GM18868 (cell line): ENCODE measurements around the gene KMT5C.

Experiments
- ATAC-seq: cut with Tn5 transposase; IDR thresholded peaks from one replicate; pipeline ENCODE4 v1.9.1; 2021; ENCODE audit warnings: mild to moderate bottlenecking, moderate library complexity; ENCODE audit not compliant: unreplicated experiment

Gene KMT5C

DNA sequence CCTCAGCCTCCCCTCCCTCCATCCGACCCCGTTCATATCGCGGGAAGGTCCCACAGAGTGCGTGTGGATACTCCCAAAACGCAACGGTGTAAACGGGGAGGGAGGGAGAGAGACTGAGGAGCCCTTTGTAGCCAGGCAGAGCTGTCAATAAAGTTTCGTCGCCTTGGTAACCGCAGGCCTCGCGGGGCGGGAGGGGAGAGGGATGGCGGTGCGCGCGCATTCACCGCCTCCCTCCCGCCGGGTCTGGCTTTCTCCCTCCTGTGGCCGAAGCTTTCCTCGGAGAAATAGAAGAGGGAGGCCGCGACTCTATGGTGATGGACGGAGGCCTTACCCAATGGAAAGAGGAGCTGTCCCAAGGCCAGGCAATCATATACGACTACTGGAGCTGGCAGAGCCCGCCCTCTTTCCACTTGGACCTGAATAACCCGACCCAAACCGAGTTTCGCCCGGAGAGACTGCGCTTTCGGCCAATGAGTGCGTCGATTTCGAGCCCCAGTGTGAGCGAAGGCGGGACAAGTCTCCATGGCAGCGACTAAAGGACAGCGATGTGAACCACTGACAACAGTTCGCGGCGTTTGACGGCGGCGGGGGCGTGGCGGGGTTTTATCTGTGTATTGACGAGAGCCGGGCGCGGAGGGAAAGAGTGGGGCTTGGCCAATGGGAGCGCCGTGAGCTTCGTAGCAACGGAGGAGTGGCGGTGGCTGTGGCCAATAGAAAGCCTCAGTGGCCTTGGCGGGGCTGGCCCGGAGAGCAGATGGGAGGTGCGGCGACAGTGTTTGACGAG, at the start of gene KMT5C:
Gene KMT5C (plus strand): TSS at position 772 of the 784 bp plus-strand sequence. CDS start 2,061 bp downstream, outside the sequence.
- peak; percentile 83 for ATAC-seq

DNA sequence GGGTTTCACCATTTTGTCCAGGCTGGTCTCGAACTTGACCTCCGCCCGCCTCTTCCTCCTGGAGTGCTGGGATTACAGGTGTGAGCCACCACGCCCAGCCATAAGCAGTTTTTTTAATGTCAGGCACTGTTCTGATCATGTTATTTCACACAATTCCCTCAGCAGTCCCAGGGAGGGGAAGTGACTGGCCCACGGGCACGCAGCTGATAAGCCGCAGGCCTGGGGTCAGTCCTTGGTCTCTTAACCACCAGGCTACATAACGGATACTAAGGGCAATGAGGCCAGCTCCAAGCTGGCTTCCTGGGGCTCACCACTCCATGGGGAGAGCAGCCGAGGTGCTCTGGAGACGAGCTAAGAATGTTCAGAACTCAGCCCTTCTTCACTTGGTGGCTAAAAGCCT, 42.4 kb upstream of the KMT5C start:
- ATAC-seq: no peak

DNA sequence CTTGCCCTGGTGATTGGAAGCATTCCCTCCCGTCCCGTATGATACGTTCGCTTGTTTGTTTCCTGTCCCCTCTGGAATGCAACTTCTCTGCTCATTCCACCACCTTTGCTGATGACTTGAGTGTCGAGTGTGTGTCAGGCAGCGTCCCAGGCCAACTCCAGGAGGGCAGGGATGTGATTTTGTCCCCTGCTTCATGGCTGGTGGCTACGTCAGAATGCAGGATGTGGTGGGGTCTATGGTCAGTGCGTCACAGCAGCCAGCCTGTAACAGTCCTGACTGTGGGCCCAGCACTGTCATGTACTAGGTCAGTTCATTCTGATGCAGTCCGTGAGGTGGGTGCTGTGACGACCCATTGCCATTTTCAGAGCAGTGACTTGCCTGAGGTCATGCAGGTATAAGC, 39.7 kb upstream of the KMT5C start:
- no peak for ATAC-seq

DNA sequence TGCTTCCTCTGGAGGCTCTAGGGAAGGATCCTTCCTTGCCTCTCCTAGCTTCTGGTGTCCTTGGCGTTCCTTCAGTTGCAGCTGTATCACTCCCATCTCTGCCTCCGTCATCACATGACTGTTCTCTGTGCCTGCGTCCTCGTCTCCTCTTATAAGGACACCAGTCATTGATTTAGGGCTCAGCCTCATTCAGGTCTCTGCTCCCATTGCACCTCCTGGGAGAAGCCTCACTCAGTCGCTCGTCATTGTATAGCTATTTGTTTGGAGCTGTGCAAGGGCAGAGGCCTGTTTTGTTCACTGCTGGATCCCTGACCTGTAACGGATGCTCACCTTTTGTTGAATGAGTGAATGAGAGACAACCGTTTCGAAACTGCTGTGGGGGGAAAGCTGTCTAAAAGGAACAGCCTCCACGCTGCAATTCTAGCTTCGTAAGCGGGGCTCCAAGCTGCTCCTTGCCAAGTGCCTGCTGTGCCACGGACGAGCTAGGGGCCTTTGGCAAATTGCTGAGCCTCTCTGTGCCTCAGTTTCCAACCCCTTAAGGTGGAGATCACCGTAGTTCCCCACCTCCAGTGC, 38.7 kb upstream of the KMT5C start:
- no peak for ATAC-seq

DNA sequence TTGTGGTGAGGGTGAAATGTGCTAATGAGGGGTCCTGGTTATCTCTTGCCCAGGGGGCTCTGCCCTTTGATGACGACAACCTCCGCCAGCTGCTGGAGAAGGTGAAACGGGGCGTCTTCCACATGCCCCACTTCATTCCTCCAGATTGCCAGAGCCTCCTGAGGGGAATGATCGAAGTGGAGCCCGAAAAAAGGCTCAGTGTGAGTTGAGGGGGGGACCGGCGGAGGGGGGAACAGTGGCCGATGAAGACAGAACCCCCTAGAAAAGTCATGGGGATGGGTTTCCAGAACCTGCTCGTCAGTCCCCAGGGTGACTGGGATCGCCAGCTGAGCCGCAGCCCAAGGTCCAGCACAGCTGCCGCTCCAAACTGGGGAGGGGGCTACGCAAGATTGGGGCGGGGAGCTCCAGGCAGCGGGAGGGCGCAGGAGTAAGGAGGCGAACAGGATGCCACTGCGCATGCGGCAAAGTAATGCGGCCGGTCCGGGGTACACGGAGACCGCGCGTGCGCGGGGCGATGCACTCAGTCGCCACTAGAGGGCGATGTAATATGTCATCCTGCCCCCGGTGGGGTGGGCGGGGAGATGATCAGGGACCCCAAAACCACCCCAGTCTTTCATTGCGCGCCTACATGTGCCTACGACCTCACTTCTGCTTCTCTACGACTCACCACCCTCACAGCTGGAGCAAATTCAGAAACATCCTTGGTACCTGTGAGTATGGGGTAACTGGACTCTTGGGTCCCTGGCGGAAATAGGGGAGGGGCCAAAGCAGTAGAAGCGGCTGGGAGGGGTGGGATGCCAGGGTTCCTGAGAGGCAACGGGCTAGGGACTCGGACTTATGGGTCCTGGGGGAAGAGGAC, 38.0 kb upstream of the KMT5C start:
- ATAC-seq: peak; percentile 71

DNA sequence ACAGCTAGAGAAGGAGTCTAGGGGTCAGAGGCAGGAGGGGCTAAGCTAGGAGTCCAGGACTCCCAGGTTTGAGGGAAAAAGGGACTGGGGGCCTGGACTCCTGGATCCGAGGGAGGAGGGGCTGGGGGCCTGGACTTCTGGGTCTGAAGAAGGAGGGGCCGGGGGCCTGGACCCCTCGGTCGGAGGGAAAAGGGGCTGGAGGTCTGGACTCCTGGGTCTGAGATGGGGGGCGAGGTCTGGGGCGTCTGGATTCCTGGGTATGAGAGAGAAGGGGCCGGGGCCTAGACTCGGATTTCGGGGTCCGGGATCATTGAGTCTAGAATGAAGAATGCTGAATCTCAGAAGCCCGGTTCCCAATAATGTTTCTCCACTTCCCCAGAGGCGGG, 37.4 kb upstream of the KMT5C start:
- no peak for ATAC-seq

DNA sequence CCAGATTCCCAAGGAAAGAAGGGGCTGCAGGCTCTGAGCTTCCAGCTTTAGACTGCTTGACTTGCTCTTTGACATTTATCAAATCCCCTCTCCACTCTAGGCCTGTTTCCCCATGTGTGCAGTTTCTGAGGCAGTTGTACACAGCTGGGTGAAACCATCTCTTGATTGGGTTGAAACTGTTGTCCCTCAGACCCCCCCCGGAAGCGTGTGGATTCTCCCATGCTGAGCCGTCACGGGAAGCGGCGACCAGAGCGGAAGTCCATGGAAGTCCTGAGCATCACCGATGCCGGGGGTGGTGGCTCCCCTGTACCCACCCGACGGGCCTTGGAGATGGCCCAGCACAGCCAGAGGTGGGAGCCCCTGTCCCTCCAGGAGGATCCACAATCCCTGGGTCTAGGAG, 36.2 kb upstream of the KMT5C start:
- ATAC-seq: no peak

DNA sequence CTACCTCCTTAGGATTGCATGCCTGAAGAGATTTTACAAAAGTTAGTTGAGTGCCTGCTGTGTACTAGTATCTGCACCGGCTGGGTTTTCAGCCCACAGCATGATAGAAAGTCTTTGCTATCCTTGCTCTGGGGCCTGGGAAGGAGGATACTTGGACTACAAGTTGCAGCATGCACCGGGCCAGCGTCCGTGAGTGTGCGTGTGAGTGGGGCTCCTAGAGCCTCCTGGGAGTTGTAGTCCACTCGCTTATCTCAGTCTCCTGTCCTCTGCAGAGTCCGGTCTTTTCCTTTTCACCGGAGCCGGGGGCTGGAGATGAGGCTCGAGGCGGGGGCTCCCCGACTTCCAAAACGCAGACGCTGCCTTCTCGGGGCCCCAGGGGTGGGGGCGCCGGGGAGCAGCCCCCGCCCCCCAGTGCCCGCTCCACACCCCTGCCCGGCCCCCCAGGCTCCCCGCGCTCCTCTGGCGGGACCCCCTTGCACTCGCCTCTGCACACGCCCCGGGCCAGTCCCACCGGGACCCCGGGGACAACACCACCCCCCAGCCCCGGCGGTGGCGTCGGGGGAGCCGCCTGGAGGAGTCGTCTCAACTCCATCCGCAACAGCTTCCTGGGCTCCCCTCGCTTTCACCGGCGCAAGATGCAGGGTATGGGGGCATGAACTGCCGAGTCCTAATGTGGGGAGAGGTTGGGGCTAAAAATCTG, 35.2 kb upstream of the KMT5C start:
- ATAC-seq: no peak

DNA sequence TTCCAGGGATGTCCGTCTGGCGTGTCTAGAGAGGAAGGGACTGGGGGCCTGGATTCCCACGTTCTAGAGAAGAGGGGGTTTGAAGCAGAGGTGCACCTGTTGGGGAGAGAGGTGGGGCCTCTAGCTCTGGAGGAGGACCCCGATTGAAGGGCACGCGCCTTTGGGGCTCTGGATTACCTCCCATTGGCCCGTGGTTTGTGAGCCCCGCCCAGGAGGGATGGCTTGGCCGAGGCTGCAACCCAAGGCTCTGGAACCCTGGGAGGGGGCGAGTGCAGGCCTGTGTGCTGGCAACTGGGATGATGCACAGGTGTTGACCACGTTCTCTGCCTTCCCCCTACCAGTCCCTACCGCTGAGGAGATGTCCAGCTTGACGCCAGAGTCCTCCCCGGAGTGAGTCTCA, 34.7 kb upstream of the KMT5C start:
- no peak for ATAC-seq

DNA sequence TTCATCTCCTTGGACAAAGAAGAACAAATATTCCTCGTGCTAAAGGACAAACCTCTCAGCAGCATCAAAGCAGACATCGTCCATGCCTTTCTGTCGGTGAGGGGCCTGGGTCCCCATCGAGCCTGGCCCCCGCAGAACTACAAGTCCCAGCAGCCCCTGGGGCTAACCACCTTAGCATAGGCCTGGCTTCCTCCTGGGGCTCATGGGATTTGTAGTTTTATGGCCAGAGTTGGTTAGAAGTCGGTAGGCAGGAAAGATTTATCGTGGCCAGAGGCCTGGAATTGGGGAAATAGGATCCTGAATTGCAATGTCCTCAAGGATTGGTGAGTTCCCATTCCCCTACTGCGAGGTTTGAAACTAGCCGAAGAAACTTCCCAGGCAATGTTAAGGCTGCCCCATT, 34.2 kb upstream of the KMT5C start:
- ATAC-seq: no peak

DNA sequence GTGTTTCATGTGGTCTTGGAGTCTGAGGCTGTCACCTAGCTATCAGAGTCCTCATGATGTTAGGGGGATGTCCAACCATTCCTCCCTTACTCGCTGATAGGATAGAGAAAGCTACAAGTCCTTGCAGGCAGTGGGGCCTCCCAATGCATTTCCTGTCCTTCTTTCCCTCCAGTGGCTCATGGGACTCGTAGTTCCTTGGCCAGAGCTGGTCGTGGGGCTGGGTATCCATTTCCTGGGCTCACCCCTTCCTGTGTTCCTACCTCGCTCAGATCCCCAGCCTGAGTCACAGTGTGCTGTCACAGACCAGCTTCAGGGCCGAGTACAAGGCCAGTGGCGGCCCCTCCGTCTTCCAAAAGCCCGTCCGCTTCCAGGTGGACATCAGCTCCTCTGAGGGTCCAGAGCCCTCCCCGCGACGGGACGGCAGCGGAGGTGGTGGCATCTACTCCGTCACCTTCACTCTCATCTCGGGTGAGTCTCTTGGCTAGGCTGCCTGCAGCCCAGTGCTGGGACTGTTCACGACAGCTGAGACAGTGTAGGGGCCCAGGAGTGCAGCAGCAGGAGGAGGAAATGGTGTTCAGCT, 33.6 kb upstream of the KMT5C start:
- ATAC-seq: no peak

DNA sequence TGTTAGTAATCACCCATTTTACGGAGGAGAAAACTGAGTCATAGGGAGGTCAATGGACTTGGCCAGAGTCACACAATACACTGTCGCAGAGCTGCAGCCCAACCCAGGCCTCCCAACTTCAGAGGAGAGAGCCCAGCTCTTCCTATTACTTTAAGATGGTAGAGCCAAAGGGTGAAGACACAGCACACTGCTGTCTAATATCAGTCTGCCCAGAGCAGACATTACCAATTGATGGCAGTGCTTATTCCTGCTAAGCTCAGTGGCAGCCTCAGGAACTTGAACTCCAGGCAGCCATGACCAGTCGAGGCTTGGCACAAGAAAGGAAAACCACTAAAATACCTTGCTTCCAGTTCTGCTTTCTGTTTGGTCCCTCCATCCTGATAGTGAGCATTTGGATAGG, 33.0 kb upstream of the KMT5C start:
- no peak for ATAC-seq

DNA sequence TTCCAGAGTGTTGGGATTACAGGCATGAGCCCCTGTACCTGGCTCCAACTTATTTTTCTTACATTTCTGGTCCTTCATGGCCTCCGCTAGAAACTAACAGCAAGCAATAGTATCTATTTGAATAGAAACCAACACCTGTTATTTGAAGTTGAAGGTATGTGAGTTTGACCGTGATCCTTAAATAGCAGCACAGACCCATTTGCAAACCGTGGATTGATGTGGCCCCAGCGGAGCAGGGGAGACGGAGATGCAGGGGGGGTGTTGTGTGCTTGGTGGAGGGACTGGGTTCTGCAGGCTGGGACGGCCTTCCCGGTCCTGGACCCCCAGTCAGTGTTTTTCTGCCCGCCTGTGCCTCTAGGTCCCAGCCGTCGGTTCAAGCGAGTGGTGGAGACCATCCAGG, 31.4 kb upstream of the KMT5C start:
- ATAC-seq: no peak

DNA sequence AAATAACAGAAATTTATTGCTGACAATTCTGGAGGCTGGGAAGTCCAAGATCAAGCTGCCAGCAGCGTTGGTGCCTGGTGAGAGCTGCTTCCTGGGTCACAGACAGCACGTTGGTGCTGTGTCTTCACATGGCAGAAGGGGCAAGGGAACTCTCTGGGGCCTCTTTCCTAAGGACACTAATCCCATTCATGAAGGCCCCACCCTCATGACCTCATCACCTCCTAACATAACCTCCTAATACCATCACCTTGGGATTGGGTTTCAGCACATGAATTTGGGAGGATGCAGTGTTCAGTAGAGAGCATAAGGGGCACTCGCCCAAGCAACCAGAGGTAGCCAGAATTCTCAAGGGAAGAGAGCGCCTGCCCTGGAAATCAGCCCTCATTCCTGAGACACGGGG, 30.2 kb upstream of the KMT5C start:
- ATAC-seq: no peak

DNA sequence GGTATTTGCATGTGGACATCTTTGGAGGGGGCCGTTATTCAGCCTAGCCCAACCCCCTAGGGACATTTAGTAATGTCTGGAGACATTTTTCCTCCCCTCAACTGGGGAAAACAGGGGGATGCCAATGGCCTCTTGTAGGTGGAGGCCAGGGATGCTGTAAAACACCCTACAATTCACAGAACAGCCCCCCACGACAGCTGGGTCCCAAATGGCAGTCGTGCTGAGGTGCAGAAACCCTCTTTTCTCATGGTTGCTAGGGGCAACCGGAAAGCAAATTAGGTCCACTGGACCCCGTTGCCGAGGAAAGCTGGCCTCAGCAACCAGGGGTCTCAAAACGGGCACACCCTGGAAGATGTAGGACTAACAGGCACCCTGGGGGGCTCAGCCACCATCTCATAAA, 29.2 kb upstream of the KMT5C start:
- ATAC-seq: no peak

DNA sequence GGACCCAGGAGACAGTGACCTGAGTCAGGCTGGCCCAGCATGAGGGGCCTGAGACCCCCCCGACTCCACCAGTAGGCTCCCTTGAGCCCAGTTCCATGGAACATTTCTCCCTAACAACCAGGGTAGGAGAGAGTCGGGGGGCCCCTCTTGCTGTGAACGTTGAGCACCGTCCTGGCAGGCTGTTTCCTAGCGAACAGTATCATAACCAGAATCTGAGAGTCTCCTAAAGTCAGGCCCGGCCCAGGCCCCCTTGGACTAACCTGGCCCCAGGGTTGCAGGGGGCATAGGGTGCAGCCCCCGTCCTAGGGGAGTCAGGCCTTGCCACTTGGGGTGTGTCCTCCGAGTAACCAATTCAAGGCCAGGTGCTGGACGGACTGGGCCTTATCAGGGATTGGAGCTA, 28.3 kb upstream of the KMT5C start:
- ATAC-seq: no peak

DNA sequence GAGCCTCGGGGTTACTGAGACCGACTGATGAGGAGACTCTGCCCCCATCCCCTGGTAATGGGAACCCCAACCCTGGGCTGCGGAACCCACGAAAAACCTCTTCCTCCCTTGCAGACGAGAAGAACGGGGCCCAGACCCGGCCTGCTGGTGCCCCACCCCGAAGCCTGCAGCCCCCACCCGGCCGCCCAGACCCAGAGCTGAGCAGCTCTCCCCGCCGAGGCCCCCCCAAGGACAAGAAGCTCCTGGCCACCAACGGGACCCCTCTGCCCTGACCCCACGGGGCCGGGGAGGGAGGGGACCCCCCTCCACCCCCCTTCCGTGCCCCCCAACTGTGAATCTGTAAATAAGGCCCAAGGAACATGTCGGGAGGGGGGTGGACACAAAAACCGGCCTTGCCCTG, 27.9 kb upstream of the KMT5C start:
- no peak for ATAC-seq

DNA sequence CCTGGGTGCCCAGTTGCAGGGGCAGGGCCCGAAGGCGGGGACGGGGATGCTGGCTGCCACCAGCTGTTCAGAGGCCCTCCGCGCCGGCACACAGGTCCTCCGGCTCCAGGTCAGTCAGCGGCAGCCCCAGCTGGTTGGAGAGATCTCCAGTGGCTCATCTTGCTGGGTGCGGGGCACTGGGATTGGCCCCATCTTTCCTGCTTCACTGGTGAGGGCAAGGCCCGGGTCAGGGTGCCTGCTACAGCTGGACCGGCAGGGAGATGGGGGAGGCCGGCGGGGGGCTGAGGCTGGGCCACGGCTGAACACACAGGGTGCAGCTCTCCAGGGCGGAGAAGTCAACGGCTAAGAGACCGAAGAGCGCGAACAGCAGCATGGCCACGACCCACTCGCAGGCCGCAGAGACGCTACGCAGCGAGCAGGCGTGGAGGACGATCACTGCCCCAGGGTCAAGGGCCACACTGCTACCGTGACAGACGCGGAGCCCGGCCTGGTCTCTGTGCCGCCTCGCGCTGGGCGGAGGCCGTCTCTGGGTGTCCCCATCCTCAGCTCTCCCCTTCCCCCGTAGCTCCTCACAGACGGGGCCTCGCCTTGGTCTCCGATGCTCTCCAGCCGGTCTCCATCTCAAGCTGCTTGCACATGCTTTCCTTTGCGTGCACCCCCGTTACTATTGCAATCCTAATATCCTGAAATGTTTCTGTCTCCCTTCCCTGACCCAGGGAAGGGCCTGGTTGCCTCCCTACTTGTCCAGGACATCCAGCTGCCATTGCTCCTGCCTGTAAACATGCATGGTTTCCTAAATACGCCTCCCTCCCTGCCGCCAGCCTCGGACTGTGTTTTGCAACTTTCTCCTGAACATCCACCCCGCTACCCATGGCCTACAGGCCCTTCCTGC, 26.8 kb upstream of the KMT5C start:
- ATAC-seq: no peak

DNA sequence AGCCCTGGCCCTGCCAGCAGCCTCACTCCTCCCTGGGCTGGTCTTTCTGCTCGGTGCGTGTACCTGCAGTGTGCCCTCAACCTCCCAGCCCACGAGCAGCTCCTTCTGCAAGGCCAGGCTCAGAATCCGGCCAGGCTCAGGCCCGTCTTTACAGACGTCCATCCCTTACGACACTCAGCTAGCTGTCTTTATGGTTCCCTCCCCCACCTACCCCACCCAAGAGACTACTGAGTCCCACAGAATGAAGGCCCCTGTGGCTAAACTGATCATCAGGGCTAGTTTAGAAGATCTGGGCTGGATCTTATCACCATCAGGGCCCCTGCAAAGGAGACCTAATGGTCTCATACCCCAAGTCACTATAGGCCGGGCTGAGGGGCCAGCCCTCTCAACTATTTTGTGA, 25.3 kb upstream of the KMT5C start:
- no peak for ATAC-seq

DNA sequence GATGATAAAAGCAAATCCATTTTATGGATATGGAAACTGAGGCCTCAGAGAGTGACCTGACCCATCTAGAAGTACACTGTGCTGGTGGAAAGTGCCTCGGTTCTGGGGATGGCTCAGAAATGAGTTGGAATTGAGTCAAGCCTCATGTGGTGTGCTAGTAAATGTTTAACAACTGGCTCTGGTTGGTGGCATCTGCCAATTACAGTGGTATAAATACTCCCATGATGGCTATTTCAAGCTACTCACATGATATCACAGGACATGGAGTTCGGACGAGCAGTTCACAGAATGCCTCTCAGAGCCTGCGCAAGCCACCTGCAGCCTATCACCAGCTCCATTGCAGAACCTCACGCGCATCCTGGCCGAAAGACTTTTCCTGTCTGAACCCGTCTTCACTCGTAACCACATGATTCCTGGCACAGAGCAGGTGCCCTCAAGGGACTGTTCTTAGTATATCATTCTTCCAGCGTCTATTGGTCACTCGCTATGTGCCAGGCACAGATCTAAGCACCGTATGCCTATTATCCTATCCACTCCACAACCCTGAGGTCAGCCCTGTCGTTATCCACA, 23.6 kb upstream of the KMT5C start:
- ATAC-seq: no peak
